Uterus (tissue), 4 donors: ENCODE measurements around the gene HCRTR1. TPM values are rescaled to one million over a fixed set of nuclear protein-coding genes. Genes with fewer than 3 reads are reported as not detected.

Experiments used
- DNase-seq, 2 donors: peaks; one replicate each; pipeline ENCODE4 v3.0.0-alpha.2; 2019 to 2020
- H3K27ac ChIP-seq, 2 donors: fragments of 200-600 bp; sonication (generic); 1 replicate in 1 of 2; 2 replicates in 1 of 2; pipeline ENCODE4 v1.5.1; 2016 to 2018
- H3K27me3 ChIP-seq, 2 donors: fragments of 200-600 bp; sonication (generic); one replicate each; pipeline ENCODE4 v1.5.1; 2018 to 2019; ENCODE audit warnings: control low read depth in 1 of 2
- H3K36me3 ChIP-seq, 2 donors: fragments of 200-600 bp; sonication (generic); one replicate each; pipeline ENCODE4 v1.5.1; 2019; ENCODE audit warnings: control low read depth in 1 of 2
- H3K4me1 ChIP-seq, 2 donors: fragments of 200-600 bp; sonication (generic); one replicate each; pipeline ENCODE4 v1.5.1; 2018 to 2019; ENCODE audit warnings: control low read depth in 1 of 2
- H3K4me3 ChIP-seq, 2 donors: fragments of 200-600 bp; sonication (generic); 1 replicate in 1 of 2; 2 replicates in 1 of 2; pipeline ENCODE4 v1.5.1; 2018 to 2019; ENCODE audit warnings: mild to moderate bottlenecking in 1 of 2
- H3K9me3 ChIP-seq, 2 donors: fragments of 200-600 bp; sonication (generic); one replicate each; pipeline ENCODE4 v1.5.1; 2019; ENCODE audit warnings: control low read depth in 1 of 2
- CTCF ChIP-seq, 4 experiments: fragments of 200-600 bp in 2 of 4; fragments of 450-650 bp in 2 of 4; sonication (generic) in 2 of 4; IDR thresholded peaks; one replicate each; pipeline ENCODE4 v1.5.1; 2016 to 2019; ENCODE audit warnings: antibody characterized with exemption in 4 of 4, mild to moderate bottlenecking in 2 of 4, moderate library complexity in 1 of 4
- POLR2A ChIP-seq, 2 donors: fragments of 450-650 bp; IDR thresholded peaks; one replicate each; pipeline ENCODE4 v1.6.1; 2016; ENCODE audit warnings: antibody characterized with exemption in 2 of 2, mild to moderate bottlenecking in 1 of 2, moderate library complexity in 1 of 2
- intact Hi-C: fragments of 100-400 bp; cut with DNase I; formaldehyde crosslinking; loops from one replicate; pipeline ENCODE4 v1.15.1; 2023; ENCODE audit warnings: low total_unique reads
- total RNA-seq, 4 donors: library from RNA; depleted of rRNA in 3 of 4; stranded (reverse); fragments of >200 nt in 3 of 4; gene quantifications; one replicate each; pipeline versions ENCODE4 v1.1.0 to v1.2.4, GENCODE V29; 2014 to 2023
- donor health status: DM: yes; HTN: yes; CAD: no.

The HCRTR1 gene
- total RNA-seq, 4 donors from 2014 or later = not detected

DNA sequence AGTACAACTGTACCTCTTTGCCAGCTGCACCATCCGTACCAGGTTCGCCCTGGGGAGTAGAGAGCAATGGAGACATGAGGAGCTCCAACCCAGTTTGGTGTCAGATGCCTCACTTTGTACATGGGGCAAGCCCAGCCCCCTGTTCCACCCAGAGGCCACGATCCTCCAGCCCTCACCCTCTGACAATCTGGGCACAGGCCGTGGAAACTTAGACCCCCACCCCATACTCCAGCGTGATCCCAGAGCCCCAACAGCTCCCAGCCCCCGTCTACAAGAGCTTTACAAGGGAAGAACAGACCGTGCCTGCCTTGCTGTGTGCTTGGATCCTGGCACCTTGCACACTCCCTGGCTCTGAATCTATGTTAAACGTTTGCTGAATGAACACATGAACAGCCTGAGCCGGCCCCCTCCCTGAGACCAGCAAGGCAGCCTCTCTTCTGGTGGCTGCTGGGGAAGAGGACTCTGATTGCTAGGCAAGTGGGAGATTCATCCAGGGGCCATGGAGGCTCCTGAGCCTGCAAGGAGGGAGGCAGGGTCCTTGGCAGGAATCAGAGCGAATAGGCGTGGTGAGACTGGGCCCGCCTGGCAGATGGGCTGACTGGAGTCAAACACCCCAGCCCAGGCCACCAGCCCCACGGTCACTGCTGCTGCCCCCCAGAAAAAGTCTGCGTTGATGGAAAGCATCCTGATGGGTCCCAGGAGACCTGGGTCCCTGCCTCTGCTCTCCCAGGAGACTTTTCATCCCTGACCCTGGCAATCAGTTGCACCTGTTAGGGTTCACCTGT lies 39.7 kb downstream of the HCRTR1 start:
- H3K4me3 ChIP-seq = no peak overlapping the region
- no peak for DNase-seq
- H3K9me3 ChIP-seq = no peaks in the 10 kb centered on the region
- TF ChIP-seq POLR2A (IDR thresholded peaks at IDR 0.05) (no peak), CTCF (IDR thresholded peaks at IDR 0.05) (no peak)
- no peaks in the 10 kb centered on the region for H3K27me3 ChIP-seq
- no peak overlapping the region for H3K27ac ChIP-seq
- intact Hi-C loops = no loop called here
- no peaks in the 10 kb centered on the region for H3K36me3 ChIP-seq
- H3K4me1 ChIP-seq = no peaks in the 10 kb centered on the region

- Histone ChIP-seq H3K27ac (no peak overlapping the region), H3K4me1 (no peaks in the 10 kb centered on the region), H3K9me3 (no peaks in the 10 kb centered on the region), H3K36me3 (no peaks in the 10 kb centered on the region), H3K4me3 (no peak overlapping the region), H3K27me3 (no peaks in the 10 kb centered on the region)
- intact Hi-C loops = no loop called here
- DNase-seq = no peak
- TF ChIP-seq CTCF (IDR thresholded peaks at IDR 0.05) (no peak), POLR2A (IDR thresholded peaks at IDR 0.05) (no peak)
Measured at GRCh38 chr1:31657972-31658510, 40.6 kb downstream of the HCRTR1 start.

- TF ChIP-seq CTCF (IDR thresholded peaks at IDR 0.05) (no peak), POLR2A (IDR thresholded peaks at IDR 0.05) (no peak)
- intact Hi-C loops = no loop called here
- no peak overlapping the region for H3K27ac ChIP-seq
- DNase-seq = no peak
- no peak overlapping the region for H3K4me3 ChIP-seq
- H3K9me3 ChIP-seq = no peaks in the 10 kb centered on the region
- no peaks in the 10 kb centered on the region for H3K27me3 ChIP-seq
- no peaks in the 10 kb centered on the region for H3K4me1 ChIP-seq
- no peaks in the 10 kb centered on the region for H3K36me3 ChIP-seq
Measured at GRCh38 chr1:31658721-31659120, 41.2 kb downstream of the HCRTR1 start.

GRCh38 chr1:31659889-31660288 lies 42.4 kb downstream of the HCRTR1 start:
- no peak for DNase-seq
- no peaks in the 10 kb centered on the region for H3K27me3 ChIP-seq
- no peaks in the 10 kb centered on the region for H3K36me3 ChIP-seq
- H3K27ac ChIP-seq = no peak overlapping the region
- no peak for TF ChIP-seq CTCF (IDR thresholded peaks at IDR 0.05)
- no peak for TF ChIP-seq POLR2A (IDR thresholded peaks at IDR 0.05)
- intact Hi-C loops = no loop called here
- no peaks in the 10 kb centered on the region for H3K4me1 ChIP-seq
- H3K4me3 ChIP-seq = no peak overlapping the region
- no peaks in the 10 kb centered on the region for H3K9me3 ChIP-seq

- Histone ChIP-seq H3K27ac (no peak overlapping the region), H3K4me1 (no peaks in the 10 kb centered on the region), H3K36me3 (no peaks in the 10 kb centered on the region), H3K27me3 (no peaks in the 10 kb centered on the region), H3K9me3 (no peaks in the 10 kb centered on the region), H3K4me3 (no peak overlapping the region)
- no peak for DNase-seq
- TF ChIP-seq CTCF (IDR thresholded peaks at IDR 0.05) = no peak
- TF ChIP-seq POLR2A (IDR thresholded peaks at IDR 0.05) = no peak
- intact Hi-C loops = no loop called here
Measured at GRCh38 chr1:31660871-31661455, 43.5 kb downstream of the HCRTR1 start.
